ENCODE data around the gene SLC29A3.

SLC29A3 gene

DNA sequence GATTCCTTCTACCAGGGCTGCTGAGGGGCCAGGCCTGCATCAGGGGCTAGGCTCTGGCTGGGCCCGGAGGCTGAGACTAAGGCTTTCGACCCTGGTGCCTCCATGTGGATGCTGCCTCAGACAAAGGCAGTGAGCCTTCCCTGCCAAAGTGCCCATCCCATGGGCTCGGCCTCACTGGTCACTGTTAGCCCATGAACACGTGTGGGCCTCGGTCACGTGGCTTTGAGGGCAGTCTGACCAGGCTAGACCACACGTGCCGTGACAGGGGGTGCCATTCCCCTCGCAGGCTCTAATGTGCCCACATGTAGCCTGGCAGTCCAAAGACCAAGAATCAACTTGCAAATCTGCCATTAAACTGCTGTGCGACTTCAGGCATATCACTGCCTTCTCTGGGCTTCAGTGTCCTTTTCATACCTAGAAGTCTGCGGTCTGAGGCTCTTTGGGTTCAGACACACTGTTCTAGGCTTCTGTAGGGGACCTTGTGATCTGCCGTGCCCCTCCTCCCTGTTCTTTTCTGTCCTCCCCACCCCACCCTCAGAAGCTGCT is 17.6 kb upstream of the SLC29A3 start:
- no peak for DNase-seq

DNA sequence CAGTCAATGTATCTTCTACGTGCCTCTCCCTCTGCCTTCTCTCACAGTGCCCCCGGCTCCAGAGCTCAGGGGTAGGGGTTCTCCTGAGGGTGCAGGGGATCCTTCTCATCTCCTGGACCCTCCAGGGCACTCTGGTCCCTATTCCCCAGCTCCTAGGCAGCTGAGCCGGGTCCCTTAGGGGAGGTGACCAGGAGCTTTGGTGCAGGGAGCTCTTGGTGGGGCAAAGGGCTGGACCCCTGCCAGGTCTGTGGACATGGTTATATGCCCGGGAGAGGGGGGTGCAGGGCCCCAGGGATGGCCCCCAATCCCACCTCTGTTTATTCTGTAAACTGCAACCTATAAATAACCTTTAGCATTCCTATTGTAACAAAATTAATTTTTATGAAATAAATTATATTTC is 16.6 kb upstream of the SLC29A3 start:
- DNase-seq: no peak

DNA sequence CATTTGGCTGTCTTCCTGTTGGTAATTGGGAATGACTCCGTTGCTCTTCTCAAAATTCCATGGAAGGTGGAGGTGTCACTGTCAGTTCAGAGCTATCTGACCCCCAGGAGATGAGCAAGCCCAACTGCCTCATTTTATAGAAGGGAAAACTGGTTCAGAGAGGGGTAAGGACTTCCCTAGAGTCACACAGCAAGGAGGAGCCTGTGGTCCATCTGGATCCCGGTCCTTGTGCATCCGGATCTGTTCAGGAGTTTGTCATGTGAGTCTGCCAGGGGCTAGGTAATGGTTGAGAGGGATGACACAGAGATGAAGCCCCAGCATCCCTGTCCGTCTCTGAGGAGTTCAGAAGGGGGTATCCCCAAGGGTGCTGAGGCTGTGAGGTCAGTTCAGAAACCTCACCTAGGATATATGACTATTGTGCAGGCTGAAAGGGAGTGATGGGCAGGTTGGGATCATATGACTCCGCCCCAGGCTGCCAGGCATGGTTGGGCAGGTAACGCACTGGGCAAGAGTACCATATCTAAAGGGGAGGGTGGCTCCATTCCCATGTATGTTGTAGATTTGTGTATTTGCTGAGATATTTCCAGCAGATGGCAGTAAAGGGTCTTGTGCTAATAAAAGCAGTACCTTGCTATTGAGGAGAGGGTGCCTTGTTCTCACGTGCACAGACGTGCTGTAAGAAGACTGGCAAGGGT is 16.0 kb upstream of the SLC29A3 start:
- peak; percentile 5 to 48 for DNase-seq

DNA sequence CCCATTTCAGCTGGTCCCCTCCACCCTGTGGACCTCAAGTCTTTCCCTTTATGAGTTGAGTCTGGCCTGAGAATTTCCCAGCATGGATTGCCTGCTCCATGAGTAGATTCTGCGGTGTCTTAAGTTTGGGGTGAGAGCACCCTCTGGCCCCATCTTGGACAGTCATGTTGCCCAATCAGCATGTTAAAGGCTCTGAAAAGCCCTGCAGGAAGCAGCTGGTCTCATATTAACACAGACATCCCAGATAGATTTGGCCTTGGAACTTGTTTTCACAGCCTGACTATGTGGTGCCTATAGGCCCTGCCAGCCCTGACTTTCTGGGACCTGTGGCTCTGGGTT is 15.5 kb upstream of the SLC29A3 start:
- DNase-seq: no peak

DNA sequence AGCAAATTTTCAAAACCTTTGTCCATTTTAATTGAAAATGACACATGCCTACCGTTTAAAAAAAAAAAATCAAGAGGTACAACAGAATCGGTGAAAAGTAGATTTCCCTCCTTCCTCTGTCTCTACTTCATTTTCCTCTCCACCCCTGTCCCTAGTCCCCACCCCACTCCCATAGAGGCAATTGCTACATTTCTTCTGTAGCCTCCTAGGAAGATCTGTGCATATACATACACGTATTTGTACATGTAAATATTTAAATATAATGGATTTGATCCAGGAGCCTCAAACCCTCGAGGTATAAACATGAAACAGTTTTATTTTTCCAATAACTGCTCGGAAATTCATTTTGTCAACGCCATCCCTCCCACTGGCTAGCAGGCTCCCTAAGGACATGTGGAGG is 14.1 kb upstream of the SLC29A3 start:
- no peak for DNase-seq

DNA sequence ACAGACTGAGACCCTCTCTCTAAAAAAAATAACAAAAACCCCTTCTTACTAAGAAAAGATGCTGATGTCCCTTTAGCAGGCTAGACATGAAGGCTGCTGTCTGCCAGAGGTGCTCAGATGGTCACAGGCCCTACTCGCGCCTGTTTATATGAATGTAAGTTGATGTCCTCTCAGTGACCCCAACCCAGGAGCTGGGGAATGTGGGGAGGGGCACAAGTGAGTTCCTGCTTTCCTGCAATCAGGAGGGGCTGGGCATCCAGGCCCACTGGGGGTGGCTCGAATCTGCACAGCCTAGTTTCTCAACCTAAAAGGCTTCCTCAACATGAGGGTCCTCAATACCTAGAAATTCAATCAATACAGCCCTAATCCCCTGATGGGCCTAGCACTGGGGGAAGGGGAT is 12.1 kb upstream of the SLC29A3 start:
- no peak for DNase-seq

DNA sequence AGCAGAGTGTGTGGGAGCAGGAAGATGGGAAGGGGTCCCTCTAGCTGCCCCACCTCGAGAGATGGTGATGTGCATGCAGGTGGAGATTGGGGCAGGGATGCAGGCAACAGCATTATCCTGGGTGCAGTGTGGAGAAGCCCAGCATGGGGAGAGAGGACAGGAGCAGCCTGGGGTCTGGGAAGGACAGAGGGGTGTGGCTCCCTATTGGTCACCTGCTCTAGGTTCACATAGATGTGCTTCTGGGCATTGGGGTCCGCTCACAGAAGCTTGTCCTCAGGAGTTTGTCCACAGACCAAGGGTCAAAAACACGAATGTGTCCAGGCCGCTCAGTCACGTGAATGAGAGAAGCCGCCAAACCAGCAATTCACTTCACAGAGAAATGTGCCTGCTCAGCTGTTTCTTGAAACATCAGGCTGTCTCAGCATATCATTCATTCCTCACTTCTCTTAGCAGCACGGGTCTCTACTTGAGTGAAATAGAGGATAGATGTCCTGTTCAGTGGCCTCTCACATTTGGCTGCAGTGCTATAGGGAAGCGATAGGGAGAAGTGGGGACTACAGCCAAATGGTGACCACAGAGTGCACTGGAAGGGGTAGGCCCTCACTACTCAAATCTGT is 11.5 kb upstream of the SLC29A3 start:
- no peak for DNase-seq

DNA sequence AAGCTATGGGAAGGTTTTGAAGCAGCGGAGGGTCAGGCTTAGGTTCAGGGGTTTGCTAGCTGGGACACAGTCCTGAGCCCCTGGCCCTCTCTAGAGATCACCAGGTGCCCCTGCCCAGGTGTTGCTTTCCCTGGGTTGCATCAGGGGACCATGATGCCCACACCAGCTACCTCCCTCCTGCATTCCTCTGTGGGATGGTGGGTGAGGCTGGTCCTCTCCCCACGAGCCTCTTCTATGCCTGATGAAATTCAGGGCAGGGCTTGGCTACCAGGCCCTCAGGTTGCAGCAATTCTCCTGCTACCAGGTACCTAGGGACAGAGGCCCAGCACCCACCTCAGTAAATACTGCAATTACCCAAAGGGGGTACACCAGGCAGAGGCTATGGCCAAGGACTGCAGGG is 10.8 kb upstream of the SLC29A3 start:
- DNase-seq: no peak

DNA sequence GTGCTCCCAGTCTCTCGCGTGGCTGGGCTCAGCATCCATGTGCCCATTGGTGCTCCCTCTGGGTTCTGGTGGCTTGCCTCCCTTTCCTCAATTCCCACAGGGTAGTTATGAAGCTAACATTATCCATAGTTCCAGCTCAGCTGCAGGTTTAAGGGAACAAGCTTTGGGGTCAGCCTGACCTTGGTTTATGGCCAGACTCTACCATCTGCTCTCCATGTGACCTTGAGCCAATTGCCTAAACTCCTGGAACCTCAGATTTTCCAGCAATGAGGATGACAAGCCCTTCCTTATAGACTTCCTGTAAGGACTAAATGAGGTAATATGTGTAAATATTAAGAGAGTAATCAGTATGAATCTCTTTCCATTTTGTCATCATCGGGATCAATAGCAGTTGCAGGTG is 10.1 kb upstream of the SLC29A3 start:
- DNase-seq: no peak

DNA sequence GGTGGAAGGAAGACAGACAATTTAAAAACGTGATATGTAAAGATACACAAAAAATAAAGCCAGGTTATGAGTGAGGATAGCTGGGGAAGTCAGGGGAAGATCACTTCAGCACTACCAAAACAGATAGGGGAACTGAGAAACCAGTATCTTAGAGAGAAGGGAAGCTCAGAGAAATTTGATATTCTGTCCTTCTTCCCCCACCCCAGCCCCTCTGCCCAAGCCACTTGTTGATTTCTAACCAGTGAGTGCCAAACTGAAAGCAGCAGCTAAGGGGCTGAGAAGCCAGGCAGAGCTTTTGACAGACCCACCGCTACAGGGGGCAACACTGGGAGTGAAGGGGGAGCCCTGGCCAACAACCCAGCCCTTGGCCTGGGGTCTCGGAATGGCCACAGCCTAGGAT is 9.1 kb upstream of the SLC29A3 start:
- no peak for DNase-seq

DNA sequence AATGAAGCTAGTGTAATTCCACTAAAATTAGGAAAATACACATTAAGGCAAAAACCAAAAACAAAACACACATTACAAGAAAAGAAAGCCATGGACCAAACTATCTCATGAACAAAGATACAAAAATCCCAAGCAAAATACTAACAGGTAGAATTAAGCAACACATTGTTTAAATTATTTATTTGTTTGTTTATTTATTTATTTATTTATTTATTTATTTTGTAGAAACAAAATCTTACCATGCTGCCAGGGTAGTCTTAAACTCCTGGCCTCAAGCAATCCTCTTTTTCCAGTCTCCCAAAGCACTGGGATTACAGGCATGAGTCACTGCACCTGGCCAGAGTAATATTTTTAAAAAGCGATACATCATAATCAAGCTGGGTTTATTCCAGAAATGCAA is 6.8 kb upstream of the SLC29A3 start:
- no peak for DNase-seq

DNA sequence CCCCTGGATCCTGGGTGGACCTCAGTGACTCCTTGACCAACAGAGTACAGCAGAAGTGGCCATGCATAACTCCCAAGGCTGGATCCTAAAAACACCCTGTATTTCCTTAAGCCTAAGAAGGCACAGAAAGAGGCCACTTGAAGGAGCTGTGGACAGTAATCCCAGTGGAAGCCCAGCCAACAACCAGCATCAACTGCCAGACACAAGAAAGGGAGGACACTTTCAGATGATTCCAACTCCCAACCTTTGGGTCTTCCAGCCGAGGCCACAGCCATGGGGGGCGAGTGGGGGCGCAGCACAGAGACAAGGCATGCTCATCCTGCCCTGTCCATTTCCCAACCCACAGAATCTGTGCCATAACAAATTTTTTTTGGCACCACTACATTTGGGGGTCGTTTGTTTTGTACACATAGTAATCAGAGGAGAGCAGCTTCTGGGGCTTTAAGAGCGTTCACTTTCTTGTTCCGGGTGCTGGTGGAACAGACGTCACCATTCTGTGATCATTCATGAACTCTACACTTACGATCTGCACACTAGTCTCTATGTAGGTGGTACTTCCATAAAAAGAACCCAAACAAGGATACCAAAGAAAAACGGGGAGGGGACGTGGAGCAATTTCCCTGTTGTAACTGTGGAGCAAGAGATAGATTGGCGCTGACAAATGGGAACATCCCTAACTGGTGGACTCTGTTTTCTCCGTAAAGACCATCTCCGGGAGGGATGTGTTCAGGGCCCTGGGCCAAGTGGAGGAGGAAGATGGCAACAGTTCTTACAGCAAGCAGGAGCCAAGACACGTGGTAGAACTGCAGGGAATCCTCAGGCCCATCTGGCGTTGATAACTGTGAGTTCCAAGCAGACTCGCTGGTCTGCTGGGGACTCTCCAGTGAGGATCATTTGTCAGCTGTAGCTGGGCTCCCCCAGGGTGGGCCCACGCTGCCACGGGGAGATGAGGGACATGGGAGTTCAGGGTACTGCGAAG is 6.0 kb upstream of the SLC29A3 start:
- DNase-seq: no peak

DNA sequence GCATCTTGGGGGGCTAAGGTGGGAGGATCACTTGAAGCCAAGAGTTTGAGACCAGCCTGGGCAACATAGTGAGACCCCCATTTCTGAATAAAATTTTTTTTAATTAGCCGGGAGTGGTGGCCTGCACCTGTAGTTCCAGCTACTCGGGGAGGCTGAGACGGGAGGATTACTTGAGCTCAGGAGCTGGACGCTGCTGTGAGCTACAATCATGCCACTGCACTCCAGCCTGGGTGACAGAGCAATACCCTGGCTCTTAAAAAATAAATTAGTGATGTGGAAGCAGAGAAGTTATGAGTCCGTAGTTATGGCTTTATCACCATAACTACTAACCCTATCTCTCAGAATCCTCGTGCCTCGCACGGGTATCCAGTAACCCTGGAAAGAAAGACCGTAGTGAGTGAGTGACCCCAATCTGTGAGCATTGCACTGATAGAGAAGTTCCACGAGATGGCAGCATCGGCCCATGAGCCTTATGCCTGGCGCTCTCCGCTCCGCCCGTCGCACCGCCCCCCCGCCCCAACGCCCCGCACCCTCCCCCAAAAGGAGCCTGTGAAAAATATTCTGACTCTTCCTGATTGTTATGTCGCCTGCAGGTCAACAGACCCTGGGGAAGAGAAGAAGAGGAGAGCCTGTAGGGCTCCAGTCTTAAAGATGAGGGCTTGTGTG is 4.9 kb upstream of the SLC29A3 start:
- DNase-seq: no peak

DNA sequence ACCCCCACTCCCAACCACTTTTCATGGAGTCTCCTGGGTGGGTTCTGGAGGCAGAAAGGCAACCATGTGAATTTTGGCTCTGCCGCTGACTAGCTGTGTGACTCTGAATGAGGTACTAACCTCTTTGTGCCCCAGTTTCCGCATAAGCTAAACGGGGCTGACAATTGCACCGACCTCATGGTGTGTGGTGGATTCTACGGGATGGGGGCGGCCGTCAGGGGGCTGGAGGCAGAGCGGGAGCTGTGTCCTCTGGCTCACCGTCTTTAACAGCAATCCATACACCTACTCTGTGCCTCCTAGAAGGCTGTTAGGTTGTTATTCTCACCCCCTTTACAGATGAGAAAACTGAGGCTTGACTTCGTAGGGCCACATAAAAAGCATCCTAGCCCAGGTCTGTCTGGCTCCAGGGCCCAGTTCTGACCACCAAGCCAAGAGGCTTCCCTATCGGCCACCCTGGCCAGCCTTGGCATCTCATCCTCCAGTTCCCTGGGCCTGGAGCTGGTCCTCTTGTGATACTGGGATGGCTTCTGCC is 4.3 kb upstream of the SLC29A3 start:
- no peak for DNase-seq

DNA sequence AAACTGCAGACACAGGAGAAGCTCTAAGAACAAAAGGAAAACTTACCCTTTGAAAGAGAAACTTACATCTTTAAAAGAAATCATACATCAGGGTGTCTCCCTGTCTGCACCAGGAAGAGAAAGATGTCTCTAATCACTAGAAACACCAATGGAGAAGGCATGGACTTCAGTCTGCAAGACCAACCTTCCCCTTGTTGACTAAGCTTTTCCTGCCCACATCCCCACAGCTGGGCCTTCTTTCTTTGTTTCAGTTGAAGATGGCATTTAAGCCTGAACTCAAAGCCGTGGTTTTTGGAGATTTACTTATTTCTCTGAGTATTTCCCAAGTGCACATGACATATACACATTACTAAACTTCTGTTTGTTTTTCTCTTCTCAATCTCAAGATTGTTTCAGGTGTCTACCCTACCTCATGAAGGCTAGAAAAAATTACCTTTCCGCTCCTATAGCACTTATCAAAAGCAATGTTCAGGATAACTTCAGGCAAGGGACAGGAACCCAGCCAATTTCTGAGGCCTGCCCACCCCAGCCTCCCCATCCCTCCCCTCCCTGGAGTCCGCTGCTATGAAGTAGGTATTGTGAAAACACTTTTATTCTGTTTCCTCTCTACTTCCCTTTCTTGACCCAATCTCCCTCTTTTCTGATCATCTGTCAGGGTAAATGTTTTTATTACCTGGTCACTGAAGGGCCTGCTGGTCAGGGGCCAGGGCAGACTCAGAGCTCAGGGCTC is 2.8 kb upstream of the SLC29A3 start:
- DNase-seq: no peak

DNA sequence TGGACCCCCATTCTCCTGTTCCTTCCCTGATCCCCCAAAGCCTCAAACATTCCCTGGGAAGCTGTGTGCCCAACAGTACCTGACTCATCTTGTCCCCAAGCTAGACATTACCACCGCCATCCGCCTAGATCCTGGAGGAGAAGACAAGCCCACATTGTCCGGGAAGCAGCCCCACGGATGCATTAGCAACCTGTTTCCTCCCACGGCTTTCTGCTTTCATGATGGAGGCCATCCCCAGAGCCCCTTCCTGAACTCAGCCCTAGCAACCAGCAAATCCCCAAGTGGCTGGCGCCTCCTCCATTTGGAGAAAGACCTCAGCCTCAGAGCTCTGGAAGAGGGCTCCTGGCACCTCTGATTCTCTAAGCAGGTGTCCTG is 2.3 kb upstream of the SLC29A3 start:
- DNase-seq: no peak

DNA sequence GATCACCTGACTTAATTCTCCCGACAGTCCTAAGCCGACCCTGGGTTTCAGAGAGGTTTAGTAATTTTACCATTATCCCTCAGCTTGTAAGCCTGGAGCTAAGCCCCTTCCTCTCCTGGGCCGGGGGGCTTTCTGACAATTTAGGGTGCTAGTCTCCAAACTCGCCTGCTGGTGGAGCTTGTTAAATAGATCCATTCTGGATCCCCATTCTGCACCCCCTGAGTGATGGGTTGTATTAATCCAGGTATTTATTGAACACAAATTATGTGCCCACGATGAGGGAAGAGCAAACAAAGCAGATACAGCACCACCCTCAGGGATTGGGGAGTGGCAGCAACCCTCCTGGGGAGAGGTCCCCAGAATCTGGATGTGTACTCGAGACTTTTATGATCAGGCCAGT is 1.3 kb upstream of the SLC29A3 start:
- no peak for DNase-seq

DNA sequence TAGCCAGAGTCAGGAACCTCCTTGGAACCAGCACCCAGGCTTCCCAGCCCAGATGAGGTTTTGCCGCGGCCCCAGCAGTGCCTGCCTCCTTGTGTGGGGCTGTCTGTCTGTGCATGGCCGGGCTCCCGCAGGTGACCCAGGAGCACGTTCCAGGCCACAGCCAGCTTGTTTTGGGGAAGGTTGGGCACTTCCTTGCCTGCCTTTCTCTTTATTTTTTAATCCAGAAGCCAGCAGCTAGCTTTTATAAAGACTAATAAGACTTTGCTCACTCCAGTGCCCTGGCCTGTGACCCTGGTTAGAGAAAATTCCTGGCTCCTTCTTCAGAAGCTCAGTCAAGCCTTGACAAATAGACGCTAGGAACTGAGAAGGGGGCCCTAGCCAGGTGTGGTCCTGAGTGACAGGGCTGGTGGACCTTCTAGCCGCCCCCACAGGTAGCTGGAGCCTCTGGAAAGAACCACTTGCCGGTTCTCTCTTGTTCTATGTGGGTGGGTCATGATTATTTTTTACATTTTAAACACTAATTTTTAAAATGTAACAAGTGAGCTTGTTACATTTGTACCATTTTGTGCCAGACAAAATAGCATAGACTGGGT is 837 bp downstream of the SLC29A3 start:
- no peak for DNase-seq

DNA sequence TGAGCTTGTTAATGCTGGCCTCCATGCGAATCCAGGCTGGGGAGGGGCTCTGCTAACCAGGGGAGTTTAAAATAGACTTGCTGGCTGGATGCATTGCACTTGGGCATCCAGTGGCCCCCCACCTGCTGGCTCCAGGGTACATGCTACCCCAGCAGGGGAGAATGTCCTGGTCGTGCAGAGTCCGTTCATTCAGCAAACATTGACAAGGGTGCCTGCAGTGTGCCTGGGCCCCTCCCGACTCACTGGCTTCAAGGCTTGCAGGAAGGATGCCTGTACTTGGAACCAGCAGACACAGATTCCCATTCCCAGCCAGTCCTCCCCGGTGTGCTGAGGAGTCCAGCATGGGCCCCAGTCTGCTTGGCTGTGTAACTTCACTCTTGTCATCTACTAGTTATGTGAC is 1.5 kb downstream of the SLC29A3 start:
- no peak for DNase-seq

DNA sequence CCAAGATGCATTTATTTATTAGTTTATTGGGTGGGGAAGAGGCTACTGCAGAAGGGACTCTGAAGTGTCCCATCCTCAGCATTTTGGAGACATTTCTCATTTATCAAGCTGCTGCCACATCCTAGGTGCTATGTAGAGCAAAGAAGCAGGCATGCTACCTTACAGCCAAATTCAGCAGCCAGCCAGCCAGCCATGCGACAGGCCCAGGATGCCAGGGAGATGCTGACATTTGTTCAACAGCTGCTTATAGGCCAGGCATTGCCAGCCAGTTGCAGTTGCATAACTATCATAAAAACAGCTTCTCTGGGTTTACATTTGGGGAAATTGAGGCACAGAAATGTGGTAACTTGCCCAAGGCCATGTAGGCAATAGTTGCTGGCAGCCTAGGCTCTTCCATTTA is 2.3 kb downstream of the SLC29A3 start:
- DNase-seq: no peak

DNA sequence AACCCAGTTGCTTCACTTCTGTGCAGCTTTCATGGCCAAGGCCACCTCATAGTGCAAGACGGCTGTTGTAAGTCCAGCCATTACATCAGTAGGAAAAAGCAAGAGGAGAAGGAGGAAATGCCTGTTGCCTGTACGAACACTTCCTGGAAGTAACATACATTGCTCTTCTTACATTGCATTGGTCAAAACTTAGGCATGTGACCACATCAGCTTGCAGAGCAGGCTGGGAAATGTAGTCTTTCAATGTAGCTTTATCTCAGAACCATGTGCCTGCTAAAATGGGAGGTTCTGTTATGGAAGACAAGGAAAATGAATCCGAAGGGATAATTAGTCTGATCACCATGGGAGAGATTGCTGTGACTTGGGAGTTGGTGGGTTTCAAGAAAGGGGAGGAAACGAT is 4.3 kb downstream of the SLC29A3 start:
- no peak for DNase-seq

DNA sequence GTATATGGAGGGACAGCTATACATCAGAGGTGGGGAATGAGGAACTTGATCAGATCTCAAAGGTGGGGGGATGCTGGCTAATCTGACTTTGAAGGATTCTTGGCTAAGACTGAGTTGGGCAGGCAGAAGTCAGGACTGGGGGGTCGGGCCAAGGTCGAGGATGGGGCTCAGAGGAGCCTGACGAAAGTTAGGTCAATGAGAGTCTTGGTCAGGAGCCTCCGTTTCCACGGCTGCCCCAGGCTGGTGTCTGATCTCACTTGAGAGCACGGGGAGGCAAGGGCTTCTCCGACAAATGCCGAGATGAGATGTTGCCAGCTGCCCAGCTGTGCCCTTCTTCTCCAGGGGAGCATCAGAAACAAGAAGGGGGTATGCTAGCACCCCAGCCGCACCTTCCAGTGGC is 5.7 kb downstream of the SLC29A3 start:
- DNase-seq: no peak

Measured in SHP77 (cell line).